Measurements from ENCODE around the gene CBLN3.
A peak's percentile ranks its signal among the peaks of the same experiment; 100 is the strongest.

Gene CBLN3

DNA sequence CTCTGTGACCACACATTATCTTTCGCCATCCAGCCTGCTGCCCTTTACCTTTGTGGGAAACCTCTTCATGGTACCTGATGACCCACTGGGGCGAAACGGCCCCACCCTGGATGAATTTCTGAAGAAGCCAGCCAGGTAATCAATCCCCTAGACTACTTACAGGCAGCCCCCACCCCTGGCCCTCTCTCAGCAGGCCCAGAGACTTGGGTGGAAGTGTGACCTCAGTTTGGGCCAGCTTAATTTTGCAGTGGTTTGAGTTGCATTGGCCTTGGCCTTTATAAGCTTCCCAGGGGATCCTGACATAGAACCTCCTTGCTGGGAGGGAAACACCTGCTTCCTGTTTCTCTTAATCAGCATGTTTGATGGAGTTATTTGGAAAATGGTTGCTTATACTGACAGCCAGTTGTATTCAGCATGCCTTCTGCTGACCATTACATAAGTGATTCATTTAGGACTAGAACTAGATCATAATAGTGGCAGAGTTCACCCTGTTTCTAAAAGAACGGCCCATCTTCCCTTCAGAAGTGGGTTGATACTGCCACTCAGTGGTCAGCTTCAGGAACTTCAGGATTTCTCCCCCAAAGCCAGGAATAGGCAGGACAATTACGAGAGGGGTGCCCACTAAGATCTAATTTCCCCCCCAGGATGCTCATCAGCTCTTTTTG lies 7.0 kb upstream of the CBLN3 start:
- TF ChIP-seq RAD21 (IDR thresholded peaks at IDR 0.05; ENCODE audit: low read depth) (peak; percentile 81), CREB1 (IDR thresholded peaks at IDR 0.05; ENCODE audit: low read depth) (no peak), NFIC (IDR thresholded peaks at IDR 0.05) (no peak)
- TF ChIP-seq, protein P1, sequence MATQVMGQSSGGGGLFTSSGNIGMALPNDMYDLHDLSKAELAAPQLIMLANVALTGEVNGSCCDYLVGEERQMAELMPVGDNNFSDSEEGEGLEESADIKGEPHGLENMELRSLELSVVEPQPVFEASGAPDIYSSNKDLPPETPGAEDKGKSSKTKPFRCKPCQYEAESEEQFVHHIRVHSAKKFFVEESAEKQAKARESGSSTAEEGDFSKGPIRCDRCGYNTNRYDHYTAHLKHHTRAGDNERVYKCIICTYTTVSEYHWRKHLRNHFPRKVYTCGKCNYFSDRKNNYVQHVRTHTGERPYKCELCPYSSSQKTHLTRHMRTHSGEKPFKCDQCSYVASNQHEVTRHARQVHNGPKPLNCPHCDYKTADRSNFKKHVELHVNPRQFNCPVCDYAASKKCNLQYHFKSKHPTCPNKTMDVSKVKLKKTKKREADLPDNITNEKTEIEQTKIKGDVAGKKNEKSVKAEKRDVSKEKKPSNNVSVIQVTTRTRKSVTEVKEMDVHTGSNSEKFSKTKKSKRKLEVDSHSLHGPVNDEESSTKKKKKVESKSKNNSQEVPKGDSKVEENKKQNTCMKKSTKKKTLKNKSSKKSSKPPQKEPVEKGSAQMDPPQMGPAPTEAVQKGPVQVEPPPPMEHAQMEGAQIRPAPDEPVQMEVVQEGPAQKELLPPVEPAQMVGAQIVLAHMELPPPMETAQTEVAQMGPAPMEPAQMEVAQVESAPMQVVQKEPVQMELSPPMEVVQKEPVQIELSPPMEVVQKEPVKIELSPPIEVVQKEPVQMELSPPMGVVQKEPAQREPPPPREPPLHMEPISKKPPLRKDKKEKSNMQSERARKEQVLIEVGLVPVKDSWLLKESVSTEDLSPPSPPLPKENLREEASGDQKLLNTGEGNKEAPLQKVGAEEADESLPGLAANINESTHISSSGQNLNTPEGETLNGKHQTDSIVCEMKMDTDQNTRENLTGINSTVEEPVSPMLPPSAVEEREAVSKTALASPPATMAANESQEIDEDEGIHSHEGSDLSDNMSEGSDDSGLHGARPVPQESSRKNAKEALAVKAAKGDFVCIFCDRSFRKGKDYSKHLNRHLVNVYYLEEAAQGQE (IDR thresholded peaks at IDR 0.05; ENCODE audit: low read depth): no peak
- TF ChIP-seq, protein P2, sequence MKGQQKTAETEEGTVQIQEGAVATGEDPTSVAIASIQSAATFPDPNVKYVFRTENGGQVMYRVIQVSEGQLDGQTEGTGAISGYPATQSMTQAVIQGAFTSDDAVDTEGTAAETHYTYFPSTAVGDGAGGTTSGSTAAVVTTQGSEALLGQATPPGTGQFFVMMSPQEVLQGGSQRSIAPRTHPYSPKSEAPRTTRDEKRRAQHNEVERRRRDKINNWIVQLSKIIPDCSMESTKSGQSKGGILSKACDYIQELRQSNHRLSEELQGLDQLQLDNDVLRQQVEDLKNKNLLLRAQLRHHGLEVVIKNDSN (IDR thresholded peaks at IDR 0.05): no peak

DNA sequence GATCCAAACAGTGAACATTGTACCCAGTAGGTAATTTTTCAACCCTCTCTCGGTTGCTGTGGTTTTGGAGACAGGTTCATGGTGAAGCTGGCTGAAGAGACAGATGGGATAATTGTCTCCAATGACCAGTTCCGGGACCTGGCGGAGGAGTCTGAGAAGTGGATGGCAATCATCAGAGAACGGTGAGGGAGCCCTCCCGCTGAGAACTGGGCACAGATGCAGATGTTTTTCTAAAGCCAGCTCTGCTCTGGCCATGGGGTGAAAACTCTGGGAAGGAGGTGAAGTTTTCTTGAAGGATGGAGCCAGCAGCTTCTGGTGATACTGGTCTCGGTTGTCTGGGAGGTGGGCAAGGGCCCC lies 6.5 kb upstream of the CBLN3 start:
- TF ChIP-seq, protein P2 (IDR thresholded peaks at IDR 0.05): no peak
- no peak for TF ChIP-seq EP300 (IDR thresholded peaks at IDR 0.05; ENCODE audit: borderline replicate concordance)
- TF ChIP-seq, protein P1 (IDR thresholded peaks at IDR 0.05; ENCODE audit: low read depth): no peak
- TF ChIP-seq CREB1 (IDR thresholded peaks at IDR 0.05; ENCODE audit: low read depth): no peak
- no peak for TF ChIP-seq NFIC (IDR thresholded peaks at IDR 0.05)
- no peak for TF ChIP-seq RAD21 (IDR thresholded peaks at IDR 0.05; ENCODE audit: low read depth)
- no peak for TF ChIP-seq YY1 (IDR thresholded peaks at IDR 0.05; ENCODE audit: low read depth)
- no peak for TF ChIP-seq CEBPB (IDR thresholded peaks at IDR 0.05)
- TF ChIP-seq, protein P3, sequence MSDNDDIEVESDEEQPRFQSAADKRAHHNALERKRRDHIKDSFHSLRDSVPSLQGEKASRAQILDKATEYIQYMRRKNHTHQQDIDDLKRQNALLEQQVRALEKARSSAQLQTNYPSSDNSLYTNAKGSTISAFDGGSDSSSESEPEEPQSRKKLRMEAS (IDR thresholded peaks at IDR 0.05): no peak
- no peak for TF ChIP-seq ZBTB7A (IDR thresholded peaks at IDR 0.05; ENCODE audit: low read depth)
- no peak for TF ChIP-seq TAF1 (IDR thresholded peaks at IDR 0.05; ENCODE audit: low read depth)
- no peak for TF ChIP-seq EGR1 (IDR thresholded peaks at IDR 0.05)
- no peak for TF ChIP-seq TCF12 (IDR thresholded peaks at IDR 0.05; ENCODE audit: low read depth)
- no peak for TF ChIP-seq TEAD4 (IDR thresholded peaks at IDR 0.05)
- no peak for TF ChIP-seq FOXM1 (IDR thresholded peaks at IDR 0.05; ENCODE audit: borderline replicate concordance, low read depth)

DNA sequence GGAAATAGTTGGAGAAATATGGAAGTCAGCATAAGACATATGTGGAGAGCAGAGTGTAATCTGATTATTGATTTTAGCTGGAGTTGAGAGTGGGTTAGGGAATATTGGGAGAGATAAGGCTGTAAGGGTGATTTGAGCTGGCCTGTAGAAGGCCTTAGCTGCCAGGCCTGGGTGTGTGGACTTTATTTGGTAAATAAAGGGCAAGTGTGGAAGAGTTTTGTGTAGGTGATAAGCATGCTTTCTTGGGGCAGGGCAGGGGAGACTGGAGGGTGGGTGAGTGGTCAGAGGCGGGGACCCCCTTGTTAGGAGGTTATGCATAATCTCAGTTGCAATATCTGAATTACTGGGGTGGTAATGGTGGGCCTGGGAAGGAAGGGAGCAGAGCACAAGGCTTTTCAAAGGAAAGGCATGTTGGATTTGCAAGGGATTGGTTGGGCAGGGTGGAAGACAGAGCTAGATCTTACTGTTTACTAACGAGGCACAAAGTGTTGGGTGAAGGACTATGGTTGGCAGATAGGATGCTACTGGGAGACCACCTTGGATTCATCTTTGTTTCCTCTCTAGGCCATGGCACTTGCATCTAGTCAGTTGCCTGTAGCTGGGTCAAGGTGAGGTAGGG lies 5.8 kb upstream of the CBLN3 start:
- TF ChIP-seq FOXM1 (IDR thresholded peaks at IDR 0.05; ENCODE audit: borderline replicate concordance, low read depth): no peak
- TF ChIP-seq, protein P3 (IDR thresholded peaks at IDR 0.05): no peak
- TF ChIP-seq TAF1 (IDR thresholded peaks at IDR 0.05; ENCODE audit: low read depth): no peak
- TF ChIP-seq EGR1 (IDR thresholded peaks at IDR 0.05): no peak
- no peak for TF ChIP-seq TCF12 (IDR thresholded peaks at IDR 0.05; ENCODE audit: low read depth)
- TF ChIP-seq CREB1 (IDR thresholded peaks at IDR 0.05; ENCODE audit: low read depth): no peak
- no peak for TF ChIP-seq NFIC (IDR thresholded peaks at IDR 0.05)
- no peak for TF ChIP-seq TEAD4 (IDR thresholded peaks at IDR 0.05)
- no peak for TF ChIP-seq RAD21 (IDR thresholded peaks at IDR 0.05; ENCODE audit: low read depth)
- TF ChIP-seq, protein P2 (IDR thresholded peaks at IDR 0.05): no peak

DNA sequence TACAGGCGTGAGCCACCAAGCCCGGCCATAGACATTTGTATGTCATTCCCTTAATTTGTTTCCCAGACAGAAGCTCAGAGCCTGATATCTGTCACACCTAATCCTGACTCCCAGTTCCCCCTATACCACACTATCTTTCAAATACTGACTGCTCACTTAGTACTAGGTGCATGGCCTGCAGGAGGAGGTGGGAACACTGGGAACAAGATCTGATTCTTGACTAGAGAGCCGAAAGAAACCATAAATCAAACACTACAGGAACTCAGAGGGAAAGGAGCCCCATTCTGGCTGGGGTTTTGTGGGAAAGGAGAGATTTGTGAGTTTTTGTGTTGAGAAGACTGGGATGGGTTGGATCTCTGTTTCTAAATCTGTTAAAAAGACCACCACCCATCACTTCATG lies 5.2 kb upstream of the CBLN3 start:
- no peak for TF ChIP-seq CREB1 (IDR thresholded peaks at IDR 0.05; ENCODE audit: low read depth)
- no peak for TF ChIP-seq NFIC (IDR thresholded peaks at IDR 0.05)
- no peak for TF ChIP-seq TEAD4 (IDR thresholded peaks at IDR 0.05)
- no peak for TF ChIP-seq ZBTB7A (IDR thresholded peaks at IDR 0.05; ENCODE audit: low read depth)
- no peak for TF ChIP-seq YY1 (IDR thresholded peaks at IDR 0.05; ENCODE audit: low read depth)
- no peak for TF ChIP-seq FOXM1 (IDR thresholded peaks at IDR 0.05; ENCODE audit: borderline replicate concordance, low read depth)
- TF ChIP-seq RAD21 (IDR thresholded peaks at IDR 0.05; ENCODE audit: low read depth): no peak
- TF ChIP-seq CEBPB (IDR thresholded peaks at IDR 0.05): no peak
- TF ChIP-seq TCF12 (IDR thresholded peaks at IDR 0.05; ENCODE audit: low read depth): no peak
- TF ChIP-seq, protein P1 (IDR thresholded peaks at IDR 0.05; ENCODE audit: low read depth): no peak
- TF ChIP-seq, protein P3 (IDR thresholded peaks at IDR 0.05): no peak
- no peak for TF ChIP-seq EGR1 (IDR thresholded peaks at IDR 0.05)
- TF ChIP-seq, protein P2 (IDR thresholded peaks at IDR 0.05): no peak
- TF ChIP-seq EP300 (IDR thresholded peaks at IDR 0.05; ENCODE audit: borderline replicate concordance): no peak
- no peak for TF ChIP-seq TAF1 (IDR thresholded peaks at IDR 0.05; ENCODE audit: low read depth)
